Colonic mucosa (tissue), 4 donors: ENCODE data around the gene EDIL3. TPM values are rescaled to one million over a fixed set of nuclear protein-coding genes. Genes with fewer than 3 reads are reported as not detected.

Experiments used
- DNase-seq: peaks from one replicate; pipeline ENCODE4 v3.0.0-alpha.2; 2020
- H3K27ac ChIP-seq: fragments of 200-600 bp; one replicate; pipeline ENCODE4 v1.8.0; 2021
- H3K27me3 ChIP-seq: fragments of 200-600 bp; one replicate; pipeline ENCODE4 v1.8.0; 2021
- H3K36me3 ChIP-seq: fragments of 200-600 bp; one replicate; pipeline ENCODE4 v1.8.0; 2021
- H3K4me1 ChIP-seq: fragments of 200-600 bp; one replicate; pipeline ENCODE4 v1.8.0; 2021; ENCODE audit warnings: mild to moderate bottlenecking
- H3K4me3 ChIP-seq: fragments of 200-600 bp; one replicate; pipeline ENCODE4 v1.8.0; 2021
- H3K9ac ChIP-seq, 2 donors: one replicate each; pipeline ENCODE4 v1.7.0; 2013; ENCODE audit warnings: control low read depth in 2 of 2, low read depth in 2 of 2, low read length in 2 of 2
- H3K9me3 ChIP-seq: fragments of 200-600 bp; one replicate; pipeline ENCODE4 v1.8.0; 2021
- intact Hi-C: fragments of 100-400 bp; cut with DNase I; formaldehyde crosslinking; loops from one replicate; pipeline ENCODE4 v1.14.1; 2022
- total RNA-seq, 2 donors: library from RNA; stranded (reverse); fragmentation: NEBNext Ultra II Directional in 1 of 2; extraction: Animal tissue kit (Norgen Biotek cat#: 25700) in 1 of 2; gene quantifications; one replicate each; pipeline ENCODE4 v1.2.1, GENCODE V29; 2021
- TF ChIP-seq, protein P1 (sequence below): fragments of 200-600 bp; IDR thresholded peaks from one replicate; pipeline ENCODE4 v1.8.0; 2022; ENCODE audit warnings: antibody characterized with exemption, mild to moderate bottlenecking
- donor health status: healthy.
- donor health status: DM: no; HTN: no; CAD: no.
- donor health status: DM: no; HTN: no; CAD: no.

The EDIL3 gene
- total RNA-seq, 2 donors from 2014 or later = 23.6 to 27.5 TPM

DNA sequence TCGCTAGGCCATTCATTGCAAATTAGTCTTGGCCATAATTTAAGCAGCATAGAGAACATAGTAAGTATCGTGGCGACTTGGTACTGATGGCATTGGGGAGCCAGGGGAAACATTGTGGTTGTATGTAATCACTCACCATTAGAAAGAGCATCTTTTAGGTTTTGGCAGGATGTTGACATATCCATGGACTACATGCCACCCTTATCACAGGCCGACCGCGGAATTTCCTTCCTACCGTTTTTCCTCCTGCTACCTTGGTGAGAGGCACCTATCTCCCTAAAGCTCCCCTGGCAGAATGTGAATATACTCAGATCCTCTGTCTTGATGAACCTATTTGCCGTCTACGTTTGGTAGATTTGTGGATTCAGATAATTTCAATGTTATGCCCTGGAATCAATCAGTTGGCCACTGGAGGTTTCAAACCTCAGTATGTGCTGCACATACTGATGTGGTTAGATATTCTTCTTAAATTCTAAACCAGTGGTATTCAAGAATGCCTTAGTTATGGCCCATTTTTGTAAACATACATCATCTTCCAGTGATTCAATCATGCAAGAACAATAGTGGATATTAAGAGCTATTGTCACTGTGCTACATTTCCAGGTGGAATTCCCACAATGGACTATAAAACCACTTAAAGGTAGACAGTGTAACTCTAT lies 393.0 kb downstream of the EDIL3 start:
- Histone ChIP-seq H3K9ac (no peak overlapping the region), H3K9me3 (no peaks in the 10 kb centered on the region), H3K27ac (no peak overlapping the region), H3K36me3 (no peaks in the 10 kb centered on the region), H3K4me1 (no peaks in the 10 kb centered on the region), H3K4me3 (no peak overlapping the region), H3K27me3 (no peaks in the 10 kb centered on the region)
- no peak for DNase-seq
- TF ChIP-seq, protein P1, sequence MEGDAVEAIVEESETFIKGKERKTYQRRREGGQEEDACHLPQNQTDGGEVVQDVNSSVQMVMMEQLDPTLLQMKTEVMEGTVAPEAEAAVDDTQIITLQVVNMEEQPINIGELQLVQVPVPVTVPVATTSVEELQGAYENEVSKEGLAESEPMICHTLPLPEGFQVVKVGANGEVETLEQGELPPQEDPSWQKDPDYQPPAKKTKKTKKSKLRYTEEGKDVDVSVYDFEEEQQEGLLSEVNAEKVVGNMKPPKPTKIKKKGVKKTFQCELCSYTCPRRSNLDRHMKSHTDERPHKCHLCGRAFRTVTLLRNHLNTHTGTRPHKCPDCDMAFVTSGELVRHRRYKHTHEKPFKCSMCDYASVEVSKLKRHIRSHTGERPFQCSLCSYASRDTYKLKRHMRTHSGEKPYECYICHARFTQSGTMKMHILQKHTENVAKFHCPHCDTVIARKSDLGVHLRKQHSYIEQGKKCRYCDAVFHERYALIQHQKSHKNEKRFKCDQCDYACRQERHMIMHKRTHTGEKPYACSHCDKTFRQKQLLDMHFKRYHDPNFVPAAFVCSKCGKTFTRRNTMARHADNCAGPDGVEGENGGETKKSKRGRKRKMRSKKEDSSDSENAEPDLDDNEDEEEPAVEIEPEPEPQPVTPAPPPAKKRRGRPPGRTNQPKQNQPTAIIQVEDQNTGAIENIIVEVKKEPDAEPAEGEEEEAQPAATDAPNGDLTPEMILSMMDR = no peak
- intact Hi-C loops = no loop called here

DNA sequence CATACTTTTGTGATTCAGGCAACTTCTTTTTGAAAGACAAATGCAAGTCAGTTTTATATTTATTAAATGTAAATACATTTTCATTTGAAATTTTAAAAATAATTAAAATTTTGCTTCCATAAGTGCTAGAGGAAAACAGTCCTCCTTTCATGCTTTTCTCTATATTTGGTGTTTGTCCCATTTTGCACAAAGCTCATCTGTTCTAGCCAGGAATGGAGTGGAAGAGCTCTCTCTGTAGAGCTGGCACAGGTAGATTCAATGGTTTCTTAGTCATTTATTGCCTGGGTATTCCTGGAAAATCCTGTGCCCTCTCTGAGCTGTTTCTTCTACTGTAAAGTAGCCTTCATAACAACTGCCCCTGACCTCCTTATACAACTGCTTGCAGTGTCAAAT lies 396.4 kb downstream of the EDIL3 start:
- H3K9ac ChIP-seq = no peak overlapping the region
- TF ChIP-seq, protein P1 = no peak
- no peak overlapping the region for H3K27ac ChIP-seq
- H3K4me1 ChIP-seq = no peaks in the 10 kb centered on the region
- H3K4me3 ChIP-seq = no peak overlapping the region
- no peak for DNase-seq
- no peaks in the 10 kb centered on the region for H3K27me3 ChIP-seq
- H3K9me3 ChIP-seq = no peaks in the 10 kb centered on the region
- intact Hi-C loops = no loop called here
- no peaks in the 10 kb centered on the region for H3K36me3 ChIP-seq

DNA sequence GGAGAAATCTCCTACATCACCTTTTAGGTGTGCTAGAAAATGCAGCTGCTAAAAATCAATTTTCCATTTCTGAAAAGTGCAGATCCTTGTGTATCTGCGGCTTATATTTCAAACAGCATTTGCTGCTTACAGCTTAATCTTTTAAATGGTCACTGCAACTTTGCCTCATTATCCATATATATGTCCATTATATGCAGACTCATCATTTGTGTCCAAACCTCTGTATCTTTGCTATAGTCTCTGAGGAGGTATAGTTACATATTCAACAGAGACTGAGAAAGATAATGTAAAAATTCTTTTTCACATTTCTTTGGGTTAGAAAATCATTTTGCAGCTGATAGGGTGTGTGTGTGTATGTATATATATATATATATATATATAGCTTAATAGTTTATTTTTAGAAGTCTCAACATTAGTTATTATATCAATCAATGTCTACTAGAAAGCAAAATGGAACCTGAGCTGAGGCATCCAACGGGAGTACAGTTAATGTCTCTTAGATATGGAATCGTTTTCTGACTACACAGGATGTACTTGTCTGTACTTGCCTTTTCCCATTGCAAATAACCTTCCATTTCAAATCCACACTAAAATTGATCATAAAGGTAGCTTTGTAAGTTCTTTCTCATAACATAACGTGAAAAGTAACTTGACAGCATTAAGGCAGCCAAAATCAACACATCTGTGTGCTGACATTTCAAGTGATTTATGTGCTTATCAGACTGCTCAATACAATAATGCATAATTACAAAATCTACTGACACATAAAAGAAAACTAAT lies 397.0 kb downstream of the EDIL3 start:
- no peaks in the 10 kb centered on the region for H3K4me1 ChIP-seq
- TF ChIP-seq, protein P1 = no peak
- H3K36me3 ChIP-seq = no peaks in the 10 kb centered on the region
- intact Hi-C loops = no loop called here
- no peaks in the 10 kb centered on the region for H3K9me3 ChIP-seq
- no peak for DNase-seq
- no peak overlapping the region for H3K4me3 ChIP-seq
- no peaks in the 10 kb centered on the region for H3K27me3 ChIP-seq
- no peak overlapping the region for H3K9ac ChIP-seq
- no peak overlapping the region for H3K27ac ChIP-seq

DNA sequence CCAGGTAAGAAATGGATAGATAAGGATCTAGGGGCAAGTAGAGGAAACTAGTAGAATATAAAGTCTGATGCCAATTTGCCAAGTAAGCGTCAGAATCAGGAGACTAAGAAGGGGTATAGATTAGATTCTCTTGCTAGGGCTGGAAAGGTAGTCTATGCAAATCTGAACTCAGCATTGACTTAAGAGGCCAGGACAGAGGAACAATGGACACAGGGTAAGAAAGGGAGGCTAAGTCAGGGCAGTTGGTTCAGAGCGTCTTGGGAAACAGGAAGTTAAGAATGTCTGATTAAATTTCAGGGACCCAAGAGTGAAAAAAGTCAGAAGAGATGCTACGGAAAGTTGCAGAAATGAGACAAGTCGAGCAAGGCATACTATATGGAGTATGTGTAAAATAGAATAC lies 400.8 kb downstream of the EDIL3 start:
- DNase-seq = no peak
- no peak overlapping the region for H3K9ac ChIP-seq
- TF ChIP-seq, protein P1 = no peak
- H3K36me3 ChIP-seq = no peaks in the 10 kb centered on the region
- no peak overlapping the region for H3K27ac ChIP-seq
- no peak overlapping the region for H3K4me3 ChIP-seq
- H3K4me1 ChIP-seq = no peaks in the 10 kb centered on the region
- H3K27me3 ChIP-seq = no peaks in the 10 kb centered on the region
- intact Hi-C loops = no loop called here
- H3K9me3 ChIP-seq = no peaks in the 10 kb centered on the region

DNA sequence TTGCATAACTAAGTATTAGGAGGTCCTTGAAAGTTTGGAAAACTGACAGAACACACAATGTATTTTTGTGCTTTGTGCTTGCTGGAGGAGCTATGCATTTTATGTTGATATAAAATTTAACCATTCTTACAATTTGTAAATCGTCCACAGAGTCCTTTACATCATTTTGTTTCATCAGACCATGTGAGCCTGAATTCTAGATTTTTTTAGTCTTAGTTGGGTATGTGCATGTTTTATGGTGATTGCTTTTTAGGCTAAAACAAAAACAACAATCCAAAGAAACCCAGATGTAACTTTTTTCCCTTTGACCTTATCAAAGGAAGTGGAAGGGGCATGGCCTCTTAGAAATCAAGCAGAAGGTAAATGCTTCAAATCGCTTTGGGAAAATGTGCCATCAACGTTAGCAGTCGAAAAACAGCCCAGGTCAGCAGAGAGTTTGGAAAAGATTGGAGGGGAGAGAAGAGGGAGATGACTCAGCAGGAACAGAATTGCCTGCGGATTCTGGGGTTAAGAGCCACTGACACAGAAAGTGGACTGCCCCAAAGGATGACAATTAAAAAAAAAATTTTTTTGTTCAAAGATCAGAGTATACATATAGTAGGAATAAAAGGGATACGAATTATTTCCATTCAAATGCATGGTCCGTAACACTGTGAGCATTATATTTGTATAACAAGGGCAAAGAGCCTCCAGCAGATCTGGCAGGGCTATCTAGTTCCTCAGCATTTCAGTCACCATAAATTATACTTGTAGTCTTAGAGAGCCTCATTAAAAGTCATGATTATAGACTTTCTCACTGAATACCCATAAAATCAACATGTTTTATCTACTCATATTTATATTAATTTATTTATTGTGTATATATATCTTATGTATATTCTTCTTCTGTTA lies 410.5 kb downstream of the EDIL3 start:
- TF ChIP-seq, protein P1 = no peak

More for the DNA sequence above, 410.5 kb downstream of the EDIL3 start:
- H3K4me1 ChIP-seq = no peaks in the 10 kb centered on the region
- no peak overlapping the region for H3K9ac ChIP-seq
- no peak for DNase-seq
- H3K36me3 ChIP-seq = no peaks in the 10 kb centered on the region
- intact Hi-C loops = no loop called here
- no peak overlapping the region for H3K27ac ChIP-seq
- no peaks in the 10 kb centered on the region for H3K27me3 ChIP-seq
- no peaks in the 10 kb centered on the region for H3K9me3 ChIP-seq
- no peak overlapping the region for H3K4me3 ChIP-seq
